Measurements from ENCODE around the gene LAMA3. TPM values are rescaled to one million over a fixed set of nuclear protein-coding genes. Genes with fewer than 3 reads are reported as not detected.

Gene LAMA3
- total and polyA plus RNA-seq, 2 donors (not counting 3 experiments of a cell fraction or from before 2014, with no cell fraction given): 2.6 to 12.3 TPM

- FAIRE-seq: no peak
- no peak for DNase-seq (ENCODE audit: low read depth, low spot score)
- no peaks in the 10 kb centered on the region for H3K9me3 ChIP-seq (replicated peaks; ENCODE audit: control insufficient read depth, insufficient read depth, low read length)
- H3K79me2 ChIP-seq (ENCODE audit: control insufficient read depth, insufficient read depth, low read length): no peaks in the 10 kb centered on the region
- no peaks in the 10 kb centered on the region for H3K27me3 ChIP-seq (ENCODE audit: control insufficient read depth in 2 of 2, insufficient read depth in 2 of 2, low read length in 2 of 2)
- H2AFZ ChIP-seq (ENCODE audit: low read depth, low read length): no peak overlapping the region
- POLR2A ChIA-PET: no interaction called here
- no peak overlapping the region for H3K4me2 ChIP-seq (ENCODE audit: insufficient read depth, low read length)
- H3K9me1 ChIP-seq (replicated peaks; ENCODE audit: control insufficient read depth, extremely low read depth, insufficient read depth, low read length): no peaks in the 10 kb centered on the region
- no peaks in the 10 kb centered on the region for H3K36me3 ChIP-seq (ENCODE audit: control insufficient read depth in 2 of 2, extremely low read depth in 1 of 2, insufficient read depth in 2 of 2, low read length in 2 of 2)
- CTCF ChIA-PET: interaction anchor here (1.3 to 2.4 kb wide), 2 partner anchors 8 to 76 kb away, joined by 3 to 9 read pairs; no protein-coding TSS in a partner anchor
- H4K20me1 ChIP-seq (replicated peaks; ENCODE audit: control insufficient read depth, extremely low read depth, insufficient read depth, low read length): no peaks in the 10 kb centered on the region
- no peak overlapping the region for H3K4me3 ChIP-seq (replicated peaks in 1 of 3; ENCODE audit: insufficient read depth in 1 of 3, low read depth in 1 of 3, low read length in 3 of 3)
- peaks cover 7% of the 10 kb centered on the region for H3K4me1 ChIP-seq (ENCODE audit: control insufficient read depth, extremely low read depth, insufficient read depth, low read length)
- H3K9ac ChIP-seq (replicated peaks; ENCODE audit: extremely low read depth, insufficient read depth, low read length): no peak overlapping the region
- dilution Hi-C loops (cut with MboI; ENCODE audit: extremely low pct_ligation_motif_present, low sequenced_read_pairs) (no loop called here), intact Hi-C loops (cut with micrococcal nuclease) (no loop called here)
- no peak overlapping the region for H3K27ac ChIP-seq (ENCODE audit: insufficient read depth, low read depth, low read length)
- BruUV-seq (replicated peaks): no TSS peak
- no peak for TF ChIP-seq EZH2 (IDR thresholded peaks at IDR 0.05; ENCODE audit: borderline replicate concordance, low read depth, low read length, severe bottlenecking)
- no peak for TF ChIP-seq GATA2 (IDR thresholded peaks at IDR 0.05; ENCODE audit: insufficient read depth, insufficient read length, low read depth, low read length)
- no peak for TF ChIP-seq MAX (IDR thresholded peaks at IDR 0.05; ENCODE audit: insufficient read depth, insufficient read length)
- TF ChIP-seq CTCF (IDR thresholded peaks at IDR 0.05; ENCODE audit: extremely low read depth in 1 of 2, insufficient read depth in 1 of 2, low read depth in 1 of 2, low read length in 2 of 2): no peak
- no peak for TF ChIP-seq FOS (IDR thresholded peaks at IDR 0.05; ENCODE audit: borderline replicate concordance, insufficient read depth, low read length)
- TF ChIP-seq MYC (IDR thresholded peaks at IDR 0.05; ENCODE audit: low read depth, low read length): no peak
- no peak for TF ChIP-seq JUN (IDR thresholded peaks at IDR 0.05; ENCODE audit: borderline replicate concordance, insufficient read depth, insufficient read length, low read depth)
Observed at GRCh38 chr18:23842305-23842704, 153.1 kb downstream of the LAMA3 start.

Measured in endothelial cell of umbilical vein (primary cell).